HepG2 (cell line): ENCODE data around the gene RPL36AL. TPM values are rescaled to one million over a fixed set of nuclear protein-coding genes. Genes with fewer than 3 reads are reported as not detected.

Experiments
- EP300 ChIP-seq, 3 experiments: sonication (generic) in 1 of 3; formaldehyde crosslinking in 1 of 3; IDR thresholded peaks; 2 replicates each; pipeline versions ENCODE4 v1.5.1 to v1.6.1; 2011 to 2020; ENCODE audit warnings: low read depth in 2 of 3, low read length in 2 of 3, borderline replicate concordance in 1 of 3, improper control_type of control experiment in 1 of 3, mild to moderate bottlenecking in 1 of 3, missing genetic modification reagents in 1 of 3, moderate library complexity in 1 of 3
- HDAC2 ChIP-seq: sonication (generic); formaldehyde crosslinking; IDR thresholded peaks from 2 replicates; pipeline ENCODE4 v1.4.0; 2020; ENCODE audit warnings: missing genetic modification reagents
- ISX ChIP-seq: sonication (generic); formaldehyde crosslinking; conservative IDR thresholded peaks from 2 replicates; pipeline ENCODE4 v1.5.0; 2020; ENCODE audit warnings: missing genetic modification reagents
- REPIN1 ChIP-seq: sonication (generic); formaldehyde crosslinking; IDR thresholded peaks from 2 replicates; pipeline ENCODE4 v1.8.0; 2022; ENCODE audit warnings: missing genetic modification reagents, low read depth, mild to moderate bottlenecking, borderline replicate concordance
- TGIF2 ChIP-seq: IDR thresholded peaks from 2 replicates; pipeline ENCODE4 v1.6.1; 2016; ENCODE audit warnings: control low read depth, missing compliant biosample characterization
- TOPORS ChIP-seq: sonication (generic); formaldehyde crosslinking; IDR thresholded peaks from 2 replicates; pipeline ENCODE4 v1.8.0; 2023; ENCODE audit warnings: mild to moderate bottlenecking, missing genetic modification reagents
- ZNF30 ChIP-seq: sonication (generic); formaldehyde crosslinking; IDR thresholded peaks from 2 replicates; pipeline ENCODE4 v1.5.0; 2020; ENCODE audit warnings: mild to moderate bottlenecking, missing genetic modification reagents
- ZNF34 ChIP-seq: sonication (generic); formaldehyde crosslinking; IDR thresholded peaks from 2 replicates; pipeline ENCODE4 v1.4.0; 2020; ENCODE audit warnings: mild to moderate bottlenecking, missing genetic modification reagents, borderline replicate concordance
- ZNF570 ChIP-seq: sonication (generic); formaldehyde crosslinking; IDR thresholded peaks from 2 replicates; pipeline ENCODE4 v1.4.0; 2020; ENCODE audit warnings: mild to moderate bottlenecking, missing genetic modification reagents, borderline replicate concordance
- ZNF75D ChIP-seq: sonication (generic); formaldehyde crosslinking; IDR thresholded peaks from 2 replicates; pipeline ENCODE4 v1.8.1; 2023; ENCODE audit warnings: missing genetic modification reagents, mild to moderate bottlenecking, borderline replicate concordance
- polyA plus RNA-seq, 8 experiments: library from polyadenylated mRNA; depleted of rRNA in 3 of 8; stranded (reverse) in 7 of 8; unstranded in 1 of 8; fragments of >200 nt; fragmentation: Illumina TruSeq in 4 of 8; extraction: Trizol in 4 of 8; gene quantifications; 2 replicates each; pipeline versions ENCODE4 v1.2.1 to v1.2.3, GENCODE V29; 2011 to 2016; ENCODE audit warnings: low read depth in 4 of 8, missing spikeins in 1 of 8, mixed read lengths in 1 of 8; ENCODE audit not compliant: insufficient read depth in 1 of 8
- total RNA-seq, 5 experiments: library from RNA; depleted of rRNA; stranded (reverse); fragments of >200 nt; fragmentation: Illumina TruSeq; extraction: Trizol; gene quantifications; 2 replicates each; pipeline ENCODE4 v1.2.3, GENCODE V29; 2016; ENCODE audit warnings: low read depth in 1 of 5
- TF ChIP-seq, protein P1 (sequence below): sonication (generic); formaldehyde crosslinking; IDR thresholded peaks from 2 replicates; pipeline ENCODE4 v1.4.0; 2020; ENCODE audit warnings: mild to moderate bottlenecking, missing genetic modification reagents
- TF ChIP-seq, protein P2 (sequence below), 2 experiments: sonication (generic) in 1 of 2; formaldehyde crosslinking in 1 of 2; IDR thresholded peaks; 2 replicates each; pipeline versions ENCODE4 v1.6.1 to v1.9.0; 2014 to 2022; ENCODE audit warnings: antibody characterized with exemption in 1 of 2, borderline replicate concordance in 1 of 2, inconsistent platforms in 1 of 2, low read depth in 1 of 2, missing genetic modification reagents in 1 of 2
- TF ChIP-seq, protein P3 (sequence below): sonication (generic); formaldehyde crosslinking; IDR thresholded peaks from 2 replicates; pipeline ENCODE4 v1.4.0; 2020; ENCODE audit warnings: missing genetic modification reagents, borderline replicate concordance

RPL36AL gene
- total and polyA plus RNA-seq, 2 of the 13 experiments (the other 11 are each of a cell fraction or from before 2014, with no cell fraction given): 90.0 to 294 TPM

DNA sequence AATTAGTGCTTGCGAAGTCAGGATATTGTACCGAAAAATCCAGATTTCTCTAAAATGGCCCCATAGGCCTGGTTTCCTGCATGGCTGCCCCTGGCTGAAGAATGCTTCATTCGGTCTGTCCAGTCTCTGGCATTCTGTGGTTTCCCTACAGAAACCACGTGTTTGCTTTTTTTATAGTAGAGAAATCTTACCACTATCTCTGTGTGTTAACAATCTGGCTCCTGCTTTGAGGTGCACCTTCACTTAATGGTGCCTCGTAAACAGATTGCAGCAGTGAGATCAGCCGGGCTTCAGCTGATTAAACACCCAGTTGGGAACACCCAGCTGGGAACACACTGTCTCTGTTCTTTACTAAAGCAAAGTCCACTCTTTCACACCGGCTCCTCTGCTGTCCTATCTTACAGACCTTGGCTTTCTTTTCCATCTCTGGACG, 21.3 kb upstream of the RPL36AL start (continued):
- TF ChIP-seq, protein P1, sequence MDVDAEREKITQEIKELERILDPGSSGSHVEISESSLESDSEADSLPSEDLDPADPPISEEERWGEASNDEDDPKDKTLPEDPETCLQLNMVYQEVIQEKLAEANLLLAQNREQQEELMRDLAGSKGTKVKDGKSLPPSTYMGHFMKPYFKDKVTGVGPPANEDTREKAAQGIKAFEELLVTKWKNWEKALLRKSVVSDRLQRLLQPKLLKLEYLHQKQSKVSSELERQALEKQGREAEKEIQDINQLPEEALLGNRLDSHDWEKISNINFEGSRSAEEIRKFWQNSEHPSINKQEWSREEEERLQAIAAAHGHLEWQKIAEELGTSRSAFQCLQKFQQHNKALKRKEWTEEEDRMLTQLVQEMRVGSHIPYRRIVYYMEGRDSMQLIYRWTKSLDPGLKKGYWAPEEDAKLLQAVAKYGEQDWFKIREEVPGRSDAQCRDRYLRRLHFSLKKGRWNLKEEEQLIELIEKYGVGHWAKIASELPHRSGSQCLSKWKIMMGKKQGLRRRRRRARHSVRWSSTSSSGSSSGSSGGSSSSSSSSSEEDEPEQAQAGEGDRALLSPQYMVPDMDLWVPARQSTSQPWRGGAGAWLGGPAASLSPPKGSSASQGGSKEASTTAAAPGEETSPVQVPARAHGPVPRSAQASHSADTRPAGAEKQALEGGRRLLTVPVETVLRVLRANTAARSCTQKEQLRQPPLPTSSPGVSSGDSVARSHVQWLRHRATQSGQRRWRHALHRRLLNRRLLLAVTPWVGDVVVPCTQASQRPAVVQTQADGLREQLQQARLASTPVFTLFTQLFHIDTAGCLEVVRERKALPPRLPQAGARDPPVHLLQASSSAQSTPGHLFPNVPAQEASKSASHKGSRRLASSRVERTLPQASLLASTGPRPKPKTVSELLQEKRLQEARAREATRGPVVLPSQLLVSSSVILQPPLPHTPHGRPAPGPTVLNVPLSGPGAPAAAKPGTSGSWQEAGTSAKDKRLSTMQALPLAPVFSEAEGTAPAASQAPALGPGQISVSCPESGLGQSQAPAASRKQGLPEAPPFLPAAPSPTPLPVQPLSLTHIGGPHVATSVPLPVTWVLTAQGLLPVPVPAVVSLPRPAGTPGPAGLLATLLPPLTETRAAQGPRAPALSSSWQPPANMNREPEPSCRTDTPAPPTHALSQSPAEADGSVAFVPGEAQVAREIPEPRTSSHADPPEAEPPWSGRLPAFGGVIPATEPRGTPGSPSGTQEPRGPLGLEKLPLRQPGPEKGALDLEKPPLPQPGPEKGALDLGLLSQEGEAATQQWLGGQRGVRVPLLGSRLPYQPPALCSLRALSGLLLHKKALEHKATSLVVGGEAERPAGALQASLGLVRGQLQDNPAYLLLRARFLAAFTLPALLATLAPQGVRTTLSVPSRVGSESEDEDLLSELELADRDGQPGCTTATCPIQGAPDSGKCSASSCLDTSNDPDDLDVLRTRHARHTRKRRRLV: no peak
- TF ChIP-seq ZNF75D (CRISPR knock-in tag) (no peak), EP300 (IDR thresholded peaks at IDR 0.05; ENCODE audit: low read depth in 2 of 2, low read length in 2 of 2) (peak in 1 of 2 experiments; percentile 85; a peak in 2 of 4 replicates), EP300 (CRISPR knock-in tag; IDR thresholded peaks at IDR 0.05; ENCODE audit: borderline replicate concordance) (peak; percentile 83), ZNF30 (no peak), ZNF570 (CRISPR knock-in tag) (no peak), TGIF2 (peak; percentile 95), REPIN1 (CRISPR knock-in tag) (peak; percentile 81; the same call in 1 of the 2 replicates), HDAC2 (peak; percentile 95), ZNF34 (no peak), TOPORS (CRISPR knock-in tag) (0 out of 2 replicates have a peak, but pooled peaks have one; percentile 32), ISX (CRISPR knock-in tag) (no peak)
- TF ChIP-seq, protein P2, sequence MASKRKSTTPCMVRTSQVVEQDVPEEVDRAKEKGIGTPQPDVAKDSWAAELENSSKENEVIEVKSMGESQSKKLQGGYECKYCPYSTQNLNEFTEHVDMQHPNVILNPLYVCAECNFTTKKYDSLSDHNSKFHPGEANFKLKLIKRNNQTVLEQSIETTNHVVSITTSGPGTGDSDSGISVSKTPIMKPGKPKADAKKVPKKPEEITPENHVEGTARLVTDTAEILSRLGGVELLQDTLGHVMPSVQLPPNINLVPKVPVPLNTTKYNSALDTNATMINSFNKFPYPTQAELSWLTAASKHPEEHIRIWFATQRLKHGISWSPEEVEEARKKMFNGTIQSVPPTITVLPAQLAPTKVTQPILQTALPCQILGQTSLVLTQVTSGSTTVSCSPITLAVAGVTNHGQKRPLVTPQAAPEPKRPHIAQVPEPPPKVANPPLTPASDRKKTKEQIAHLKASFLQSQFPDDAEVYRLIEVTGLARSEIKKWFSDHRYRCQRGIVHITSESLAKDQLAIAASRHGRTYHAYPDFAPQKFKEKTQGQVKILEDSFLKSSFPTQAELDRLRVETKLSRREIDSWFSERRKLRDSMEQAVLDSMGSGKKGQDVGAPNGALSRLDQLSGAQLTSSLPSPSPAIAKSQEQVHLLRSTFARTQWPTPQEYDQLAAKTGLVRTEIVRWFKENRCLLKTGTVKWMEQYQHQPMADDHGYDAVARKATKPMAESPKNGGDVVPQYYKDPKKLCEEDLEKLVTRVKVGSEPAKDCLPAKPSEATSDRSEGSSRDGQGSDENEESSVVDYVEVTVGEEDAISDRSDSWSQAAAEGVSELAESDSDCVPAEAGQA (IDR thresholded peaks at IDR 0.05; ENCODE audit: low read depth): no peak
- TF ChIP-seq, protein P2 (CRISPR knock-in tag; IDR thresholded peaks at IDR 0.05; ENCODE audit: borderline replicate concordance): no peak
- TF ChIP-seq, protein P3, sequence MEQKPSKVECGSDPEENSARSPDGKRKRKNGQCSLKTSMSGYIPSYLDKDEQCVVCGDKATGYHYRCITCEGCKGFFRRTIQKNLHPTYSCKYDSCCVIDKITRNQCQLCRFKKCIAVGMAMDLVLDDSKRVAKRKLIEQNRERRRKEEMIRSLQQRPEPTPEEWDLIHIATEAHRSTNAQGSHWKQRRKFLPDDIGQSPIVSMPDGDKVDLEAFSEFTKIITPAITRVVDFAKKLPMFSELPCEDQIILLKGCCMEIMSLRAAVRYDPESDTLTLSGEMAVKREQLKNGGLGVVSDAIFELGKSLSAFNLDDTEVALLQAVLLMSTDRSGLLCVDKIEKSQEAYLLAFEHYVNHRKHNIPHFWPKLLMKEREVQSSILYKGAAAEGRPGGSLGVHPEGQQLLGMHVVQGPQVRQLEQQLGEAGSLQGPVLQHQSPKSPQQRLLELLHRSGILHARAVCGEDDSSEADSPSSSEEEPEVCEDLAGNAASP (CRISPR knock-in tag): no peak; the same call in 1 of the 2 replicates
